GM19372 (cell line): ENCODE results near the gene PARD3B.

ENCODE experiments used
- ATAC-seq: cut with Tn5 transposase; IDR thresholded peaks from one replicate; pipeline ENCODE4 v1.9.1; 2021; ENCODE audit warnings: mild to moderate bottlenecking, low read depth, moderate library complexity; ENCODE audit not compliant: unreplicated experiment

PARD3B gene, protein sequence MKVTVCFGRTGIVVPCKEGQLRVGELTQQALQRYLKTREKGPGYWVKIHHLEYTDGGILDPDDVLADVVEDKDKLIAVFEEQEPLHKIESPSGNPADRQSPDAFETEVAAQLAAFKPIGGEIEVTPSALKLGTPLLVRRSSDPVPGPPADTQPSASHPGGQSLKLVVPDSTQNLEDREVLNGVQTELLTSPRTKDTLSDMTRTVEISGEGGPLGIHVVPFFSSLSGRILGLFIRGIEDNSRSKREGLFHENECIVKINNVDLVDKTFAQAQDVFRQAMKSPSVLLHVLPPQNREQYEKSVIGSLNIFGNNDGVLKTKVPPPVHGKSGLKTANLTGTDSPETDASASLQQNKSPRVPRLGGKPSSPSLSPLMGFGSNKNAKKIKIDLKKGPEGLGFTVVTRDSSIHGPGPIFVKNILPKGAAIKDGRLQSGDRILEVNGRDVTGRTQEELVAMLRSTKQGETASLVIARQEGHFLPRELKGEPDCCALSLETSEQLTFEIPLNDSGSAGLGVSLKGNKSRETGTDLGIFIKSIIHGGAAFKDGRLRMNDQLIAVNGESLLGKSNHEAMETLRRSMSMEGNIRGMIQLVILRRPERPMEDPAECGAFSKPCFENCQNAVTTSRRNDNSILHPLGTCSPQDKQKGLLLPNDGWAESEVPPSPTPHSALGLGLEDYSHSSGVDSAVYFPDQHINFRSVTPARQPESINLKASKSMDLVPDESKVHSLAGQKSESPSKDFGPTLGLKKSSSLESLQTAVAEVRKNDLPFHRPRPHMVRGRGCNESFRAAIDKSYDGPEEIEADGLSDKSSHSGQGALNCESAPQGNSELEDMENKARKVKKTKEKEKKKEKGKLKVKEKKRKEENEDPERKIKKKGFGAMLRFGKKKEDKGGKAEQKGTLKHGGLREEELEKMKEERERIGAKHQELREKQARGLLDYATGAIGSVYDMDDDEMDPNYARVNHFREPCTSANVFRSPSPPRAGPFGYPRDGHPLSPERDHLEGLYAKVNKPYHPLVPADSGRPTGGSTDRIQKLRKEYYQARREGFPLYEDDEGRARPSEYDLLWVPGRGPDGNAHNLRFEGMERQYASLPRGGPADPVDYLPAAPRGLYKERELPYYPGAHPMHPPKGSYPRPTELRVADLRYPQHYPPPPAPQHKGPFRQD (N-terminal part only)

DNA sequence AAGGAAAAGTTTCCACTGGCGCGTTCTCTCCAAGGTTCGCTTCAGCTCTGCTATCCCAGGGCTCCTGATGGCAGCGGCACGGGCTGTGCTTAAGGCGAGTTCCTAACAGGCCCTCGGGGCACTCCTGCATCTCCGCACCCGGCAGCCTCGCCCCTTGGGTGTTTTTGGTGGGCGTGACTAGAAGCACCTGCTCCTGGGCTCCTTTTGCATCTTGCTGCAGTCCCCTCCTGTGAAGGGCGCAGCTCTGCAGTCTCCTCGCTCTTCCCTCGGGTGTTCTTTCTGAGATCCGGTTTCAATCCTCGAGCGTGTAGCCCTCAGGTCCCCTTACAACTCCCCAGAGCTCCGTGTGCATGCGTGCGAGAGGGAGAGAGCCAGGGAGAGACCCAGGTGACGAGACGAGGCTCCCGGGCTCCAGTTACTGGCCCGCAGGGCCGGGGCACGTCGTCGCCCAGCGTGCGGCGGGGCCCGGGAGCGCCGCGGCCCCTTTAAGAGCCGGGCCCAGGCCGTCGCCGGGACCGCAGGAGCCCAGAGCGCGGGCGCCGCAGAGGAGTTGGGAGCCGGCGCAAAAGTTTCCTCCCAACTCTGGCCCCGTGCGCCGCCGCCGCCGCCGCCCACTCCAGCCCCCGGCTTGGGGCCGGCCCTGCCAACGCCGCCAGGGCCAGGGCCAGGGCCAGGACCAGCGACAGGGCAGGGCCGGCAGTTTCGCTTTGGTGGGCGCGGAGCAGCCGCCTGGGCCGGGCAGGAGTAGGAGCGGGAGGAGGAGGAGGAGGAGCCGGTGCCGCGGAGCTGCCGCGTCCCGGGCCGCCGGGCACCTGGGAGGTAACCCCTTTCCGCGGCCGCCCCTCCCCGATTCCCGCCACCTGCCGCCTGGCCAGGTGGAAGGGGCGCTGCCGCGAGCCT is at the start of gene PARD3B:
Gene PARD3B (plus strand): TSS at position 515 of the 900 bp plus-strand sequence. CDS start 525 bp downstream, outside the sequence.
- peak; percentile 79 for ATAC-seq

DNA sequence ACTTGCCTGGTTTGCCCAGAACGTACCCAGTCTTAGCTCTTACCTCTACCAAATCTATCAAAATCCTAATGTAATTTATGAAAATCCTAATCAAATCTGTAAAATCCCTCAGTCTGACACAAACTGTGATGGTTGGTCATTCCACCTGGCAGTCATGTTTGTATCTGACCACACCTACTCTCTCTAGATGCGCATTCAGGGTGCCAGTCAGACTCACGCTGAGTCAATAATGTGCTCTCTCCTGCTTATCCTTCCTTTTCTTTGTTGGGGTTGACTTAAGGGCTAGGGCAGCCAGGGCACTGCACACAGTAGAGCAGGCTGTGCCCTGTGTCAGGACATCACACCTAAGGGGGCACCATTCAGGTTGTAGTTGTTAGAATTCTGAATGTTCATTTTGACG is 48.5 kb upstream of the PARD3B start:
- no peak for ATAC-seq

DNA sequence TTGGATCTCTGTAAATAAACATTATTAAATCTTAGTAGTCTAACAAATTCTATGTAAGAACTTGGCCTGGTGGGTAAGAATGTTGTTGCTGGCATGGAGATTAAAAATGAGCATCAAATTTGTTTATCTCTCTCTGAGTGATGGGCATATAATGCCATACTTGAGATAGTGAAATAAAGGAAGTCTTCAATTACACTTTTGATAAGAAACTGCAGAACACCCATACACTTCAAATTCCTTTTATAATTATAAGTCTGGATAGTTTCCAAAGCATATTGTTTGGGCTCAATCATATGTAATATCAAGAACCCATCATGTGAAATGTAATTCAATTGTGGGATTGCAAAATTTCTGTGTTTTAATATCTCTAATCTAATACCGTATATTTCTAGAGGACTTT is 47.4 kb upstream of the PARD3B start:
- no peak for ATAC-seq

DNA sequence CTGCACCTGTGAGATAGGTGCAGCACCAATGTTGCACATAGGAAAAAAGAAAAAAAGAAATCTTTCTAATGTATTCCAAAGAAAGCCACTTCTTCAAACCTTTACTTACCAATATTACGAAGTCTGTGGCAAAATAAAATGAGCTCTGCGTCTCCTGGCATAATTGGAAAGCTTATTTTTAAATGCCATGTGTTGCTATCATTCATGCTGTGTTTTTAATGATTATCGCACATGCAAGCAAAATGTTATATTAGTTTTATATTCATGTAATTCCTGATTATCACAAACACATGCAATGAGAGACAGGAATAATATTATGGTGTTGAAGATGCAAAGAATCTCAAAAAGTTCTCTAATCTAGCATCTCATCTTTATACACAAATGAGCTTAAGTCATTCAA is 47.0 kb upstream of the PARD3B start:
- no peak for ATAC-seq

DNA sequence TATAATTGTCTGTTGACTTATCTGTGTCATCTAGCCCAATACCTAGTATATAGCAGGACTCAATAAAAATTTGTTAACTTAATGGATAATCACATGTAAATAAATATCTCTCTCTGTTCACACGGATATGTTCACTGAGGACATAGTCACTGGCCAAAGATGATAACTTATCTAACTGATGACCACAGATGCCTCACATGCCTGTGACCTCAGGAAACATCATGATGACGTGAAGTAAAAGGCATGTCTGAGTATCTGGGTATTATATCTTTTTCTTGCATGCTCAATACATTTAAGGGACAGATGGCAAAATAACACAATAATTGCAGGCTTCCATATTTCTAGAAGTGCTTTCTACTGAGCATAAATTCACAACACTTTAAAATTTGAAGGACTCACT is 41.4 kb upstream of the PARD3B start:
- no peak for ATAC-seq

DNA sequence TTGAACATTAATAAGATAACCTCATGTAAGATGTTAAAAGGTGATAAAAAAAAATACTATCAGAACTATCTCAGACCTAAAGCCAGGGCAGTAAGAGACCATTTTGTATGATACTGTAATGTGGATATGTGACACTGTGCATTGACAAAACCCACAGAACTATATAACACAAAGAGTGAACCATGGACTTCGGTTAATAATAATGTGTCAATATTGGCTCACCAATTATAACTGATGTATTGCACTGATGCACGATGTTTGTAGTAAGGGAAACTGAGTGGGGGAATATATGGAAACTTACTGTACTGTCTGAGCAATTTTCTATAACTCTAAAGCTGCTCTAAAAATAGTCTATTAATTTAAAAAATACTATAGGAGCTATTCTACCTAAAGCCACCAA is 40.7 kb upstream of the PARD3B start:
- ATAC-seq, result no peak

DNA sequence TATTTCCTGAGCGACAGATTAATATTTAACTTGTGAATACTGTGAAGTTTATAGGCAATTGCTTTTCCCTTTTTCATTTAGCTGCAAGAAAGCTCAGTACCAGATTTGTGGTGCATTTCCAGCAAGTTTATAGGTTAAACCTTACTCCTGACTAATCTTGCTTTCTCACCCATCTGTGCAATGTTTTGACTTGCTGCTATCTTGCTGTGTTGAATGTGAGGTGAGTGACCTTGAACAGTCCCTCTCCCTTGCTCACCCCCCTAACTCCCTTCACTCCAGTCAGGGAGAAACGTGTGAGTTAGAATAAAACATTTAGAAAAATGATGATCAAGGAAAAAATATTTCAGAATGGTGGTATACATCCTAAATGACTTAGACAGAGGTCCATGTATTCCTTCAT is 39.8 kb upstream of the PARD3B start:
- ATAC-seq, result no peak

DNA sequence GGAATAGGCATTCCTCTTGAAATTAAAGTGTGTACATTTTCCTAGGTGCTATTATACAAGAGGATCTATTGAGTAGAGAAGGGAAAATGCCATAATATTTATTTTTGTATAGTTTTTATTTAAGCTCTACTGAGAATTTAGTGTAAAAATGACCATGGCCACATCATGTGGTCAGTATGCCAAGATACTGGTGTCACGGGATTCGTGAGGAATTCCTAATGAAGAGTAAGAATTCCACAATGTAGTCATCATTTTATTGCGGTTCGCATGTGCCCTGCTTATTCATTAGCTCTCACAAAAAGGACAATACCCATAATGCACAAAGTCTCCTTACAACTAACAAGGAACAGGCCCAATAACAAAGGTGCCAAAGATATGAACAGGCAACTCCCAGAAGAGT is 39.3 kb upstream of the PARD3B start:
- ATAC-seq, result no peak

DNA sequence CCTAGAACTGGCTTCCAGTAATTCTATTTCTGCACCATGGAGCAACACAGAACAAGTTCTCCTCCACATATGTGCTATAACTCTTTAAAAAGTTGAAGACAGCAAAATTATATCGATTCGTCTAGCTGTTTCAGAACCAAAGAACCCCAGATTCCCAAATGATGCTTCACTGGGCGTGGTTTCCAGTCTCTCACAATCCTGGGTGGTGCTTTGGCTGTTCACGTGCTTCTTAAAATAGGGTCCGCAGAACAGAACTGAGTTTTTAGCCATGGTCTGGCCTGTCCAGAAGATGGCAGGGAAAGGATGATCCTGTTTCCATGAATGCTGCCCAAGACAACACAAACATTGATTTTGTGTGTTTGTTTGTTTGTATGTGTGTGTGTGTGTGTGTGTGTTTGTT is 37.6 kb upstream of the PARD3B start:
- ATAC-seq, result no peak

DNA sequence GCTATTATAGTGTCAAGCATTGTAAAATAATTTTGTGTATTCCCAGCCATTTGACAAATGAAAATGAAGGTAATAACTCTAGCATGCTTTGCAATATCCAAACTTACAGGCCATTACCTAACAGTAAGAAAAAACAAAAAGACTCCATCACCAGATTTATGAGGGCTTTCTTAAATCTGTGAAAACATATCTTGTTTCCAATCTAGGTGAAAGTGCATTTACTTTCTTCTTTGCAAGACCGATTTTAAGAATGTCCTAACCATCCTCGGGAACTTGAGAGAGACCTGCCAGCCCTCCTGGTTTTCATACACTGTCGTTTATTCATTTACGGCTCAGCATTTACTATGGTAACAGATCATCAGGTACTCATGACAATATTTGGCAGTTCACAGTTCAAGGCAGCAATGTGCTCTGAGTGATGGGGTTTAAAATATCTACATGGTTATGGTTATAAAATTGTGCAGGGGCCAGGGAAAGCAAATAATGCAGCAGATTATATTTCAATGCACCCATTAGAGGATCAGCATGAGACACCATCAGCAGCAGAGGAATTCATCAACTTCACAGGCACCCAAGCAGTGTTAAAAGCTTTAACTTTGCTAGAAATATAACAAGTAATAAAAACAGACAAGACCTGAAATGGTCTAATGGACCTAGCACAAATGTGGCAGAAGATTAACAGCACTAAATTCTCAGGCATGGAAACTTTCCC is 34.4 kb upstream of the PARD3B start:
- no peak for ATAC-seq

DNA sequence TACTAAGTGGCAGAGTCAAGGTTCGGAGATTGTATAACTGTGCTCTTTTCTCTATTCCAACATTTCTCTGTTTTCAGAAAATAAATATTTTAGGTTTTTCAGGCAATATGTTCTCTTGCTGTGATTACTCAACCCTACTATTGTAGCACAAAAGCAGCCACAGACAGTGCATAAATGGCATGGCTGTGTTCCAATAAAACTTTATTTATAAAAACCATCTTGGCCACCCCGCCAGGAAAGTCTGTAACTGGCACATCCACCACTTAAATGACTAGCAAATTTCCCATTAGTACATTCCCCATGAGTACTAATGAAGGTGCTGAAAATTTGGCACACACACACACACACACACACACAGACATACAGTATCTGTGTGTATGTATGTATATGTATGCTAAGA is 30.8 kb upstream of the PARD3B start:
- no peak for ATAC-seq

DNA sequence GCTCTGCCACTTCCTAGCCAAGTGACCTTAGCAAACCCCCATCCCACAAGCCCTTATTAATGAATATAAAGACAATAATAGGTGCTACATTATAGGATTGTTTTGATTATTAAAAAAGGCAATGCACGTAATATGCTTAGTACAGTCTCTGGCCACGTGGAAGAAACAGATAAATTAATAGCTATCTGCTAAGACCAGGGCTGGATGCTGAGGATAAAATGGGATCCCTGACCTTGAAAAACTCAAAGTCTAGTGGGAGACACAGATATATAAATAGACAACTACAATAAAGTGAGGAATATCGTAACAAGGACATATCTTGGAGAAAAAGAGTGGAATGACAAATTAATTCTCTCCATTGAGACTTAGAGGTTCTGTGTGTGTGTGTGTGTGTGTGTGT is 29.9 kb upstream of the PARD3B start:
- no peak for ATAC-seq

DNA sequence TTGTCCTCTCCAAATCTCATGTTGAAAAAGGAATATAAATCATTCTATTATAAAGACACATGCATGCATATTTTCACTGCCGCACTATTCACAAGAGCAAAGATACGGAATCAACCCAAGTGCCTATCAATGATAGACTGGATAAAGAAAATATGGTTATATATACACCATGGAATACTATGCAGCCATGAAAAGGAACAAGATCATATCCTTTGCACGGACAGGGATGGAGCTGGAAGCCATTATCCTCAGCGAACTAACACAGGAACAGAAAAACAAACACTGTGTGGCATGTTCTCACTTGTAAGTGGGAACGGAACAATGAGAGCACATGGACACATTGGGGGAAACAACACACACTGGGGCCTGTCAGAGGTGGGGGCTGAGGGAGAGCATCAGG is 28.1 kb upstream of the PARD3B start:
- ATAC-seq, result no peak

DNA sequence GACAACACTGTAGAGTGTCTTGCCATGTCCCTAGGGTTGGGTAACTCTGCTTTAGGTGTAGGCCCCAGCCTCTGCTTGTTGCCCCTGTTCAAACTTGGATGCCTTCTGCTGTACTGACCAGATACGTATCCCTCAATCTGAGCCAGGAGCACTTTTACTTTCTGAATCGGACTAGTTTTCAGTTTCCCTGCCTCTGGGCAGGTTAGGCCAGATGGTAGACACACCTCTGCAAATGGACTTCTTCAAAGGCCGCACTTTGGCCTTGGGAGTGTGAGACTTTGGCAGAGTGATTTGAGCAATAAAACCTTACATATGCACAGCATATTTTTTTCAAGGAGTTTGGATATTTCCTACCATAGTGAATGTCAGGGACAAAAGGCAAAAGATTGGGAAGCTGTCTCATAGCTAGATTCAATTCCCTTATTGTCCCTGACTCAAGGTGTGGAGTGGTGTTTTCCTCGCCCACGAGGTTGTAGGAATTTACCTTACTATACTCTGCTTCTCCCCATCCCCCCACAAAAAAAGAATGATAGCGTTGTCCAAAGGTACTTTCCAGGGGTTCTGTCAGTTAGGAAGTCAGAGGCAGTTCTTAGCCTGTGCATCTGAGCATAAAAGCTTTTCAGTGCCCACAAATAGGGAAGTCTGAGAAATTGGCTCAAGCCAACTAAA is 15.3 kb upstream of the PARD3B start:
- no peak for ATAC-seq

DNA sequence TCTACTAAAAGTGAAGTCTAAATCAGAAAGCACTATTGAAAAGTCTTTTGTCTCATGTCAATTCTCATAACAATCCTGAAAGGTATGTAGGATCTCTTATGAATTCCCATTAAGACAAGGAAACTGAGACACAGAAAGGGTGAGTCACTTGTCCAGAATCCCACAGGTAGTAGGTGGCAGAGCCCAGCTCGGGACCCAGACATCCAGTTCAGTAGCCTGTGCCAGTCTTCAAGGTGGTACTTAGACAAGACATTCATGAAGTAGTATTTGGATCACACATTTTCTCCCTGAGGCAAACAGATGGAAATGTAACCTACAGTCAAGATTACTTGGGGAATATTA is 14.8 kb upstream of the PARD3B start:
- no peak for ATAC-seq

DNA sequence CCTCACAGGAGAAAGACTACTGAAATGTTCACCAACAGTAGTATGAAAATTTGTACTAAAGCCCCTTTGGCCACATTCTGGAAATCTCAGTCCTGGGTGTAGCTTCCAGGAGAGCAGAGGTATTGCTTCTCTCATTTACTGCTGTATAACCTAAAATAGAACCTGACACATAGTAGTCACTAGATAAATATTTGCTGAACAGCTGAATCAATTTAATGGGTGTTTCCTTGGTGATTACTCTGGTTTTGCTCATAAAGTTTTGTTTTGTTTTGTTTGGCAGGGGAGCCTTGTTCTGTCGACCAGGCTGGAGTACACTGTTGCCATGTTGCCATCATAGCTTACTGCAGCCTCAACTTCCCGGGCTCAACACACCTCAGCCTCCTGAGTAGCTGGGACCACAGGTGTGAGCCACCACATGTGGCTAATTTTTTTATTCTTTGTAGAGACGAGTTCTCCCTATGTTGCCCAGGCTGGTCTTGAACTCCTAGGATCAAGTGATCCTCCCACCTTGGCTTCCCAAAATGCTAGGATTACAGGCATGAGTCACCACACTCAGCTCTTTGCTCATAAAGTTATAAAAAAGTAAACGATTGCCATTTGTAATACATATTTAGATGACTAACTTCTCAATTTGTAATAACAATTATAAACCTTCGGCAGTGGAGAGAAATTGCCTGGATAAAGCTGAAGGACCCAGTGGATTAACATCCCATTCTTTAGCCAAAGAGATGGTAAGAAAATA is 11.5 kb upstream of the PARD3B start:
- no peak for ATAC-seq

DNA sequence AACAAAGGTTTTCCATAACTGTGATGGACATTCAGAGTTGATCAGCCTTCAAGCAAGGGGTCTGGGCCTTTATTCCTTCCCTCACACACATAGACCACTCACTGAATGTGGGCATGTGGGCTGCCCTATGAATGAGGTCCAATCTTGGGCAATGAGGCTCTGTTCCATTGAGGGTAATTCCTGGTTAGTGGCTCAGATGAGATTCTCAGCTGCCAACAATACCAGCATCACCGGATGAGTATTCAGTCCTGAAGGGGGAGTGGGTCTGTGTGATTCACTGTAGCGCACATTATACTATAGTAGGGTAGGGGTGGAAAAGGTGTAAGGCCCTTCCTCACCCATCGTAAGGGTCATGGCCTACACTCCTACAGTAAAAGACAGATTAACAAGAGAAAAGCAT is 9.9 kb upstream of the PARD3B start:
- ATAC-seq, result no peak

DNA sequence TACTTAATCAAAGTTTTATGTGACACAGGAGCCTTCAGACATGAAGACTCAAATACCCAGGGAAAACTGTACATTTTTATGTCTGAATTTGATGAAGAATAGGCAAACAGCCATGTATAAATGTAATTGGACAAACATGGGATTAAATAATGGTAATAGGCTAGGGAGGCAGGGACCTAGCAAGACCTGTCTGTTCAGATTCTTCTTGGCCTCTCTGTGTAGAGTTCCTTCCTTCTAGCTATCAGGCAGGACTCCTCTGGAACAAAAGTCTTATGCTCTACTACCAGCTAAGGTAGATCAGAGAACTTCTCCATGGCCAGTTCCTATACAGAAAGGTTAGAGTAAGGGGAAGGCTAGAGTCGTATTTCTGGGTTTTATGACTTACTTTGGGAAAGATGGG is 9.5 kb upstream of the PARD3B start:
- no peak for ATAC-seq
